ENCODE results near the gene MRPL16.

MRPL16 gene

DNA sequence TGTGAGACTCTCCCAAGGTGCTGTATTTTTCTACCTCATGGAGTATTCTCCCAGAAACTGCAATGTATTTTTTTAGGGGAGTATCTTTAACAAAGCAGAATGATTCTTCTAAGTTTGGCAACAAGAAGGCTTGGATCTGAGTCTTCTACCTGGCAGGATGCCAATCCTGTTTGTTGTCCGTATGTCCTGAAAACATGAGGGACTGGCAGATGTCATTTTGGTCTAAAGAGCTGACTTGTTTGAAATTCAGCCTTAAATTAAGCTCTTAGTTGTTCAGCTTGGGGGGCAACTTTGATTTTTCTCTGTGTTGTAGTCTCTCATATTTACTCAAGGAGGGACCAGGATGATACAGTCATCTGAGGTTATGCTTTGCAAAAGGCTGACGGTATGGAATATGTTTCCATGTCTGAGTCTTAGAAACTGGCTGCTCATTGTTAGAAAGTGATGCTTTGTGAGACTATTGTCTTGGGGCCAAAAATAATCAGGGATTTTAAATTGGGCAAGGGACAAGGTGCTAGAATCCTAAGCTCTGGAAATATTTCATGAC, 9.3 kb downstream of the MRPL16 start:
- Histone ChIP-seq H2BK5ac (ENCODE audit: low read depth, low read length, poor library complexity) (no peak overlapping the region), H3K4me1 (ENCODE audit: control insufficient read depth in 1 of 2, insufficient read depth in 2 of 2, low read length in 2 of 2) (no peaks in the 10 kb centered on the region), H3K79me2 (ENCODE audit: control insufficient read depth, insufficient read depth, low read length, poor library complexity) (no peaks in the 10 kb centered on the region), H3K4me2 (ENCODE audit: low read length) (no peak overlapping the region), H4K12ac (ENCODE audit: low read depth, low read length) (no peak overlapping the region), H2AFZ (ENCODE audit: insufficient read depth, low read length, poor library complexity) (no peak overlapping the region), H3K23ac (ENCODE audit: low read length) (no peak overlapping the region), H3K27ac (ENCODE audit: low read depth, low read length) (no peak overlapping the region), H2BK12ac (ENCODE audit: low read length) (no peak overlapping the region), H3K9me3 (ENCODE audit: insufficient read depth, low read depth, low read length) (no peaks in the 10 kb centered on the region), H3K27me3 (ENCODE audit: insufficient read depth, low read length) (no peaks in the 10 kb centered on the region), H4K8ac (ENCODE audit: low read depth, low read length) (no peak overlapping the region), H3K36me3 (ENCODE audit: control insufficient read depth in 1 of 2, insufficient read depth in 2 of 2, low read length in 2 of 2) (peaks cover 11 to 45% of the 10 kb centered on the region in 2 experiments), H3K9ac (ENCODE audit: low read length) (no peak overlapping the region), H2AK5ac (ENCODE audit: low read length) (no peak overlapping the region), H3K14ac (ENCODE audit: low read length) (no peak overlapping the region), H3K79me1 (ENCODE audit: low read length) (no peaks in the 10 kb centered on the region), H3K18ac (ENCODE audit: low read length) (no peak overlapping the region), H4K91ac (ENCODE audit: low read depth, low read length) (no peak overlapping the region), H3K4me3 (ENCODE audit: low read depth, low read length) (no peak overlapping the region), H3K4ac (ENCODE audit: low read depth, low read length) (no peak overlapping the region), H2BK120ac (ENCODE audit: insufficient read depth, low read length, poor library complexity) (no peak overlapping the region)
- DNase-seq: no peak
- no CpG with 5 or more reads among the region's 2 CpGs for WGBS (ENCODE audit: extremely low coverage, insufficient coverage, insufficient read length)

DNA sequence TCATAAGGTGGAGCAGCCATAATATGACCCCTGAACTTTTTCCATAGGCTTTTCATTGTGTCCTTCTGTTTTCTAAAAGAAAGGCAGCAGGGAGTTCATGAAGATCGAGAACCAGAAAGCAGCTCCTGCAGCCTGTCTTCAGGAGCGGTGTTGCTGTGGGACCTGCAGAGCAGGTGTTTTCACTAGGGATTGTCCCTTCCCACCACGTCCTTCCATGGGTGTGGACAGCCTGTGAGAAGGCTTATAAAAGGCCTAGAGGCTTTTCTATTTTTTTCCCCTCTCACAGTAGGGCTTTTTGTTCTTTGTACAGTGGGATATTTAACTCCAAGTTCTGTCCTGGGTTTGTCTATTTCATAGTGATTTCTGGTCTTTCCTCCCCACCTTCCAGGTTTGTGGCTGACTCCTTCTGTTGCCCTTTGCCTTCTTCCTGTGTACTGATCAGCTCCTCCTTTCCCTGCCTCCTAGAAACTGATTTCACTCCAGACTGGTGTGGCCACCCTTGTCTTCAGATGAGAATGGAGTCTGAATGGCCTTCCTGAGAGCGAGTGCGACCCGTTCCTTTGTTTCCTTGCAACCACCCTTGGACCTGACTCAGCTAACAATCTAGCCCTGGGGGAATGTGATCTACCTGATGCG, 10.1 kb downstream of the MRPL16 start:
- WGBS (ENCODE audit: extremely low coverage, insufficient coverage, insufficient read length): no CpG with 5 or more reads among the region's 7 CpGs

GRCh38 chr11:59794417-59794816, 16.2 kb downstream of the MRPL16 start:
- no peak overlapping the region for H3K4ac ChIP-seq (ENCODE audit: low read depth, low read length)
- H3K79me2 ChIP-seq (ENCODE audit: control insufficient read depth, insufficient read depth, low read length, poor library complexity): peaks cover 2% of the 10 kb centered on the region
- H2BK5ac ChIP-seq (ENCODE audit: low read depth, low read length, poor library complexity): no peak overlapping the region
- no peak overlapping the region for H3K23ac ChIP-seq (ENCODE audit: low read length)
- H3K4me3 ChIP-seq (ENCODE audit: low read depth, low read length): no peak overlapping the region
- no CpG with 5 or more reads among the region's 3 CpGs for WGBS (ENCODE audit: extremely low coverage, insufficient coverage, insufficient read length)
- H3K79me1 ChIP-seq (ENCODE audit: low read length): peaks cover 3% of the 10 kb centered on the region
- no peak overlapping the region for H2BK120ac ChIP-seq (ENCODE audit: insufficient read depth, low read length, poor library complexity)
- peaks cover 4% of the 10 kb centered on the region for H3K9me3 ChIP-seq (ENCODE audit: insufficient read depth, low read depth, low read length)
- no peak overlapping the region for H3K14ac ChIP-seq (ENCODE audit: low read length)
- H3K4me2 ChIP-seq (ENCODE audit: low read length): no peak overlapping the region
- no peak overlapping the region for H2AFZ ChIP-seq (ENCODE audit: insufficient read depth, low read length, poor library complexity)
- no peak overlapping the region for H3K18ac ChIP-seq (ENCODE audit: low read length)
- no peak for DNase-seq
- H3K4me1 ChIP-seq (ENCODE audit: control insufficient read depth in 1 of 2, insufficient read depth in 2 of 2, low read length in 2 of 2): peaks cover 12 to 19% of the 10 kb centered on the region in 2 experiments
- H3K9ac ChIP-seq (ENCODE audit: low read length): no peak overlapping the region
- no peak overlapping the region for H4K91ac ChIP-seq (ENCODE audit: low read depth, low read length)
- H3K27me3 ChIP-seq (ENCODE audit: insufficient read depth, low read length): no peaks in the 10 kb centered on the region
- H2AK5ac ChIP-seq (ENCODE audit: low read length): no peak overlapping the region
- no peak overlapping the region for H3K27ac ChIP-seq (ENCODE audit: low read depth, low read length)
- no peak overlapping the region for H4K12ac ChIP-seq (ENCODE audit: low read depth, low read length)
- peaks cover 36 to 57% of the 10 kb centered on the region in 2 experiments for H3K36me3 ChIP-seq (ENCODE audit: control insufficient read depth in 1 of 2, insufficient read depth in 2 of 2, low read length in 2 of 2)
- no peak overlapping the region for H2BK12ac ChIP-seq (ENCODE audit: low read length)
- no peak overlapping the region for H4K8ac ChIP-seq (ENCODE audit: low read depth, low read length)

More for the DNA sequence above, 10.1 kb downstream of the MRPL16 start:
- H3K9me3 ChIP-seq (ENCODE audit: insufficient read depth, low read depth, low read length): peaks cover 2% of the 10 kb centered on the region
- no peak overlapping the region for H3K9ac ChIP-seq (ENCODE audit: low read length)
- no peak overlapping the region for H3K18ac ChIP-seq (ENCODE audit: low read length)
- H3K79me1 ChIP-seq (ENCODE audit: low read length): no peaks in the 10 kb centered on the region
- no peak overlapping the region for H3K14ac ChIP-seq (ENCODE audit: low read length)
- DNase-seq: no peak
- H3K4me3 ChIP-seq (ENCODE audit: low read depth, low read length): no peak overlapping the region
- no peak overlapping the region for H2AFZ ChIP-seq (ENCODE audit: insufficient read depth, low read length, poor library complexity)
- H3K23ac ChIP-seq (ENCODE audit: low read length): no peak overlapping the region
- H2AK5ac ChIP-seq (ENCODE audit: low read length): no peak overlapping the region
- H2BK5ac ChIP-seq (ENCODE audit: low read depth, low read length, poor library complexity): no peak overlapping the region
- H3K4me2 ChIP-seq (ENCODE audit: low read length): no peak overlapping the region
- no peak overlapping the region for H3K27ac ChIP-seq (ENCODE audit: low read depth, low read length)
- no peak overlapping the region for H4K12ac ChIP-seq (ENCODE audit: low read depth, low read length)
- H4K91ac ChIP-seq (ENCODE audit: low read depth, low read length): no peak overlapping the region
- no peaks in the 10 kb centered on the region for H3K4me1 ChIP-seq (ENCODE audit: control insufficient read depth in 1 of 2, insufficient read depth in 2 of 2, low read length in 2 of 2)
- no peaks in the 10 kb centered on the region for H3K79me2 ChIP-seq (ENCODE audit: control insufficient read depth, insufficient read depth, low read length, poor library complexity)
- no peak overlapping the region for H2BK12ac ChIP-seq (ENCODE audit: low read length)
- H3K4ac ChIP-seq (ENCODE audit: low read depth, low read length): no peak overlapping the region
- H3K36me3 ChIP-seq (ENCODE audit: control insufficient read depth in 1 of 2, insufficient read depth in 2 of 2, low read length in 2 of 2): peaks cover 16 to 50% of the 10 kb centered on the region in 2 experiments
- H2BK120ac ChIP-seq (ENCODE audit: insufficient read depth, low read length, poor library complexity): no peak overlapping the region
- no peaks in the 10 kb centered on the region for H3K27me3 ChIP-seq (ENCODE audit: insufficient read depth, low read length)
- H4K8ac ChIP-seq (ENCODE audit: low read depth, low read length): no peak overlapping the region

DNA sequence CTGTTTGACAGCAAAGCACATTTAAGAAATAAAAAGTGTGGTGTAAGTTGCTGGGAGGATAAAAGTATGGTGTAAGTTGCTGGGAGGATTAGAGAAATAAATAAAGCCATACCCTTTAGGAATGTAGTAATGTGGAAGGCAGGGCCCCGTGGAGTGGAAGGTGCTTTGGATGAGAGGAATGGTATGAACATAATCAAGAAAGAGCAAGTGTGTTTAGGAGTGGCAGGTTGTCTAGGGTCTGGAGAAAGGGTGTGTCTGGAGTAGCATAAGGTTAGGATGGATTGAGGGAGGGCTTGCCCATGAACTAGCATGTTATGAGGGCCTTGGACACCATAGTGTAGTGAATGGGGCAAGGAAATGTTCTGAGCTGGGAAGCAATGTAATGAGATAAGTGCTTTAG, 18.1 kb downstream of the MRPL16 start:
- no peak overlapping the region for H2AFZ ChIP-seq (ENCODE audit: insufficient read depth, low read length, poor library complexity)
- H3K23ac ChIP-seq (ENCODE audit: low read length): no peak overlapping the region
- H3K9ac ChIP-seq (ENCODE audit: low read length): no peak overlapping the region
- no peak overlapping the region for H2BK5ac ChIP-seq (ENCODE audit: low read depth, low read length, poor library complexity)
- H4K12ac ChIP-seq (ENCODE audit: low read depth, low read length): no peak overlapping the region
- no peak overlapping the region for H3K14ac ChIP-seq (ENCODE audit: low read length)
- H3K4me1 ChIP-seq (ENCODE audit: control insufficient read depth in 1 of 2, insufficient read depth in 2 of 2, low read length in 2 of 2): peaks cover 16 to 24% of the 10 kb centered on the region in 2 experiments
- H3K4me3 ChIP-seq (ENCODE audit: low read depth, low read length): no peak overlapping the region
- no peaks in the 10 kb centered on the region for H3K27me3 ChIP-seq (ENCODE audit: insufficient read depth, low read length)
- H3K9me3 ChIP-seq (ENCODE audit: insufficient read depth, low read depth, low read length): peaks cover 4% of the 10 kb centered on the region
- no CpG with 5 or more reads among the region's 1 CpG for WGBS (ENCODE audit: extremely low coverage, insufficient coverage, insufficient read length)
- H4K91ac ChIP-seq (ENCODE audit: low read depth, low read length): no peak overlapping the region
- no peak overlapping the region for H2BK12ac ChIP-seq (ENCODE audit: low read length)
- no peak overlapping the region for H3K27ac ChIP-seq (ENCODE audit: low read depth, low read length)
- H3K79me2 ChIP-seq (ENCODE audit: control insufficient read depth, insufficient read depth, low read length, poor library complexity): peaks cover 2% of the 10 kb centered on the region
- no peak overlapping the region for H2BK120ac ChIP-seq (ENCODE audit: insufficient read depth, low read length, poor library complexity)
- peaks cover 10% of the 10 kb centered on the region for H3K79me1 ChIP-seq (ENCODE audit: low read length)
- H2AK5ac ChIP-seq (ENCODE audit: low read length): no peak overlapping the region
- H3K4me2 ChIP-seq (ENCODE audit: low read length): no peak overlapping the region
- H3K36me3 ChIP-seq (ENCODE audit: control insufficient read depth in 1 of 2, insufficient read depth in 2 of 2, low read length in 2 of 2): peaks cover 36 to 58% of the 10 kb centered on the region in 2 experiments
- H3K4ac ChIP-seq (ENCODE audit: low read depth, low read length): no peak overlapping the region
- DNase-seq: no peak
- no peak overlapping the region for H3K18ac ChIP-seq (ENCODE audit: low read length)
- no peak overlapping the region for H4K8ac ChIP-seq (ENCODE audit: low read depth, low read length)
